LHCN-M2 (cell line): Measurements from ENCODE around the gene DAPK3. TPM values are rescaled to one million over a fixed set of nuclear protein-coding genes. Genes with fewer than 3 reads are reported as not detected.
A peak's percentile ranks its signal among the peaks of the same experiment; 100 is the strongest.
"Not testable (repeated sequence)": the region's sequence is repeated elsewhere in the genome, so short reads cannot be mapped to it uniquely, and the experiment has no call there.

Source experiments
- DNase-seq: peaks from one replicate; pipeline ENCODE4 v3.0.0-alpha.2; 2012; ENCODE audit warnings: low read depth
- total RNA-seq: library from RNA; depleted of rRNA; stranded (reverse); fragments of >200 nt; gene quantifications from 2 replicates; pipeline ENCODE4 v1.2.3, GENCODE V29; 2014

Gene DAPK3
- total RNA-seq, 1 experiment from 2014 or later: 150 TPM

- not testable (repeated sequence) for DNase-seq
Measured at GRCh38 chr19:4005436-4005835, 34.5 kb upstream of the DAPK3 start.

DNA sequence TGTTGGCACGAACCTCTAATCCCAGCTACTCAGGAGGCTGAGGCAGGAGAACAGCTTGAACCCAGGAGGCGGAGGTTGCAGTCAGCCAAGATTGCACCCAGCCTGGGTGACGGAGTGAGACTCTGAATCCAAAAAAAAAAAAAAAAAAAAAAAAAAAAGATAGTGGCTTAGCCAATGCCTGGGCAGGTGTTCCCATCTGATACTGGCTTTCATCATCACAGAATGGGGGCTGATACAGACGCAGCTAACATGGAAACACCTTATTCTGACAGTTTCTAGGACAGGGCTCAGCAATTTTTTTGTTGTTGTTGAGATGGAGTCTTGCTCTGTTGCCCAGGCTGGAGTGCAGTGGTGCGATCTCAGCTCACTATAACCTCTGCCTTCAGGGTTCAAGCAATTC lies 29.9 kb upstream of the DAPK3 start:
- DNase-seq: not testable (repeated sequence)

- not testable (repeated sequence) for DNase-seq
Measured at GRCh38 chr19:3998667-3999412, 27.9 kb upstream of the DAPK3 start.

GRCh38 chr19:3995607-3996006 lies 24.7 kb upstream of the DAPK3 start:
- DNase-seq: no peak

- no peak for DNase-seq
Measured at GRCh38 chr19:3990815-3991117, 19.9 kb upstream of the DAPK3 start.

DNA sequence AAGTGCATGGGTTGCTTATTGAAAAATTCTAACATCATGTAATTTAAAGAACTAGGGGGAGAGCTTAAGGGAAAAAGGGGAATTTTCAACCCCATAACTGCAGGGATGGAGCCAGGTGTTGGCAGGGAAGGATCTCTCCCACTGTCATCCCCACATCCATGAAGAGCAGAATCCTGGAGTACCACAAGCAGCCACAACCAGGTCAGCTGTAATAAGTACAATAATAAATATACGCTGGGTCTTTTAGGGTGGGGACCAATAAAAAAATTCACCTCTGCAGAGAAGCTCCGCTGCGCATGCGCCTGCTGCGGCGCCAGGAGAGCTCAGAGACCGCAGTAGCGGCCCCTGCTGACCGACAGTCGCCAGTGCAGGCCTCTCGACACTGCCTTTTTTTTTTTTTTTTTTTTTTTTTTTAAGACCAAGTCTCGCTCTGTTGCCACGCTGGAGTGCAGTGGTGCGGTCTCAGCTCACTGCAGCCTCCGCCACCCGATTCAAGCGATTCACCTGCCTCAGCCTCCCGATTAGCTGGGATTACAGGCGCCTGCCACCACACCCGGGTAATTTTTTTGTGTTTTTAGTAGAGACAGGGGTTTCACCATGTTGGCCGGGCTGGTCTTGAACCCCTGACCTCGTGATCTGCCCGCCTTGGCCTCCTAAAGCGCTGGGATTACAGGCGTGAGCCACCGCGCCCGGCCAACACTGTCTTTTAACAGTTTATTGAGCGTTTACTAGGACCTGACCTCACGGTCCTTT lies 16.9 kb upstream of the DAPK3 start:
- peak; percentile 76 for DNase-seq

DNA sequence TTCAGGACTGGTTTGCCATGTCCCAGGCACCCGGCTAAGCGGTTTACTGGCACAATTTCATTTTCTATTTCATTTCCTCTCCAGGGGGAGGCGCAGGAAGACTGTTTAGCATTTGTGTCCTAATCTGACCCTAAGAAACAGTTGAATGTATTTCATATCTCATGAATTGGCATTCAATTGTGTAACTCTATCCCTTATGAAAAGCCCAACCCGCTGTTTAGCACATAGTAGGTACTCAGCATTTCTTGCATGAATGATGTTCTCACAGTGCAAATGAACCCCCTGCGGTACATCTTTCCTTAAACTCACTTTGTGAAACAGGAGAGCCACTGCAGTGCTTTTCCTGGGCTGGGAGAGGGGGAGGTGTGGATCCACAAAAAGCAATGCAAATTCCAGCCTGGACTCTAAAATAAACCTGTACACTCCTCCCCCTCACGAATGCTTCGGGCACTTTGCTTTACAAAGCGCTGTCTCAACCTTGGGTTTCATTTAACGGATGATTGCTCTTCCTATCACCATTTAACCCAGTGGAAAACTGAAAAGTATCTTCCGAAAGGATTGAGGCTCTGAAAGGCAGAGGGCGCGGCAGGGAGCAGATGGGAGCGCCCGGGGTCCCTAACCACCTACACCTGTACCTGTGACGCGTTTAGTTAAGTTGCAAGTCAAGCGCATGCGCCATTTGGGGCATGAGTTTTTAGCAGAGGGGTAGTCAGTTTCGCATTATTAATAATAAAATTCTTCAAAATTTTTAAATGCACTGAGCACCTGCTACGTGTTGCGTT lies 15.6 kb upstream of the DAPK3 start:
- DNase-seq: peak; percentile 76

DNA sequence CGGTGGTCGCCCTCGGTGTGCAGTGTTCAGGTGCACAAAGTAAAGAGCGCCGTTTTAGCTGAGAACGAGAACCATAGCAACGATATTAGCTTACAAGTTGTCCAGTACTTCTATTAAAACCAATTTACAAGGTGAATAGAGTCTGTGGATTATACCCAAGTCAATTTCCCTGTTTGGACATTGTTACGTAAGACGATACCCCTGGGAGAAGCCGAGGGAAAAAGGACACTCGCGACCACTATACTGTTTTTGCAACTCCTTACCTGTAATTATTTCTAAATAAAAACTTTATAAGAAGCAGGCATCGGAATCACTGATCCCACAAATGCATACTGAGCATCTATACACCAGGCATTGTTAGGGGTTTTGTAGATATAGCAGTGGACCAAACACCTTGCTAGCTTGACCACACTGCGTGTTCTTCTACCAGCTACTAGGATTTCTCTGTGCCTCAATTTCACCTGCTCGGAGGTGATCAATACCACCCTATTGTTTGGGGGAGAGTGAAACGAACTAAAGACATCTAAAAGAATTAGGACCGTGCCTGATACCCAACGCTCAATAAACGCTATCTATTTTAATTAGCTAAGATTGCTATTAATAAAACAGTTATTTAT lies 14.9 kb upstream of the DAPK3 start:
- no peak for DNase-seq

DNA sequence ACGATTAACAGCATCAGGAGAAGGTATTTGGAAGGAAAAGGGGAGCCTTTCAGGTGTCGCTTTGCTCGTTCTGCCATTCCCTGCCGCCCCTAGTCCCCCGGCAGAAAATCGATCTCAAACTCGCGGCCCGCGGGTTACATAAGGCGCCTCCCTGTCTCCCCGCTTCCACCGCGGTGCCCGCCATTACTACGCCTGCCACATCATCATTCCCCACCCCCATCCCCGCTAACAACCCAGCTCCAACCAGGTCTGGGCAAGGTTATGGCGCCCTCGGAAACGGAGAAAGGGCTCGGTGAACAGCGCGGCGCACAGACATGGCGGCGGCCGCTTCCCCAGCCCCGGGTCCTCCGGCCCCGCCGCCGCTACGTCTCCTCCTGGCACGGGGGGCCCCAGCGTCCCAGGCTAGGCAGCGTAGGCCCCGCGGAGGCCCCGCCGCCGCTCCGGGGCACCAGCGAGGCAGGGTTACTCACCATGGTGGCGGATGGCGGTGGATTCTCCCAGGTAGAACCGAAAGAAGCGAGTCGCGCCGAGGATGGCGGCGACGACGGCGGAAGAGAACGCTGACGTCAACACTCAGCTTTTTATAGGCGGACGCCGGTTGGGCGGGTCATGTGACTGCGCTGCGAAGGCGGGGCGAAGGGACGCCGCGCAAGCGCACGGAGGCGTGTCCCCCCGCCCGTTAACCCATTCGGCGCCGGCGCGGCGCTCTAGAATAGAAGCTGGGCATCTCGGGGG lies 14.2 kb upstream of the DAPK3 start, which contains the start of gene EEF2:
Gene EEF2 (minus strand): TSS at position 556 of the 735 bp plus-strand sequence. CDS start 83 bp downstream, at position 473.
- DNase-seq: peak; percentile 84

DNA sequence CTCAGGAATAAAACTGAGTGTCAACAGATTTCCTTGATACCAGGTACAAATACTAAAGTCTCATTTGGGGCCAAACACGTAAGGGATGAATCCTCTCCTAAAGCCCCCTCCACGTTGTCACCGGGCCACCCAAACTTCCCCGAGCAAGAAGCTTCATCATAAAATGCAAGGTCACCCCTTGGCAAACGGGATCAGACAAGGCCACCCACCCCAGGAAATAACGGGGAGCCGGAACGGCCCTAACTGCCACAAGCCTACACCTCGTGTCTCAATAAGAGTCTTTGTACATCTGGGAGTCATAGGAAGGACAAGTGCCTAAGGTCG lies 13.6 kb upstream of the DAPK3 start:
- no peak for DNase-seq

DNA sequence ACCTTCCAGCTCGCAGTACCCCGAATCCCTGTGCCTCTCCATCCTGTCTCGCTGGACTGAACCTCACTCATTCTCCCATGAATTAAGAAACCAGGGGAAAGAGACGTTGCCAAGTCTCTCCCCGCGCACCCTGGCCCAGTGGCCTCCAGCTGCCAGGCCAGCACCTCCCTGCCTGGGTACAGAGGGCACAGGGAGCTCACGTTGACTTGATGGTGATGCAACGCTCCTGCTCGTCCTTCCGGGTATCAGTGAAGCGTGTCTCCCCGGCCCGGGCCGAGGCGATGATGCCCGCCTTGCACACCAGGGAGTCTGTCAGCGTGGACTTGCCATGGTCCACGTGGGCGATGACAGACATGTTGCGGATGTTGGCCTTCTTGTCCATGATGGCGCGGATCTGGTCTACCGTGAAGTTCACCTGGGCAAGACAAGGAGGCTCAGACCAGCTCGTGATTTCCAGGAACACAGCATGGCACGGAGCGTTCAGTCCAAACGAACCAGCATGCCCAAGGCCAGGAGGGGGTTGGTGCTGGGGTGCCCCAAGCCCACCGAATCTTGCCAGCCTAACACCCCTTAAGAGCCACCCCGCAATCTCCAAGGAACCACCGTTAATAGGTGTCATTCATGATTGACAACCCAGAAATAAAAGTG lies 13.2 kb upstream of the DAPK3 start:
- DNase-seq: peak; percentile 57

GRCh38 chr19:3983542-3983914 lies 12.6 kb upstream of the DAPK3 start:
- DNase-seq: no peak

DNA sequence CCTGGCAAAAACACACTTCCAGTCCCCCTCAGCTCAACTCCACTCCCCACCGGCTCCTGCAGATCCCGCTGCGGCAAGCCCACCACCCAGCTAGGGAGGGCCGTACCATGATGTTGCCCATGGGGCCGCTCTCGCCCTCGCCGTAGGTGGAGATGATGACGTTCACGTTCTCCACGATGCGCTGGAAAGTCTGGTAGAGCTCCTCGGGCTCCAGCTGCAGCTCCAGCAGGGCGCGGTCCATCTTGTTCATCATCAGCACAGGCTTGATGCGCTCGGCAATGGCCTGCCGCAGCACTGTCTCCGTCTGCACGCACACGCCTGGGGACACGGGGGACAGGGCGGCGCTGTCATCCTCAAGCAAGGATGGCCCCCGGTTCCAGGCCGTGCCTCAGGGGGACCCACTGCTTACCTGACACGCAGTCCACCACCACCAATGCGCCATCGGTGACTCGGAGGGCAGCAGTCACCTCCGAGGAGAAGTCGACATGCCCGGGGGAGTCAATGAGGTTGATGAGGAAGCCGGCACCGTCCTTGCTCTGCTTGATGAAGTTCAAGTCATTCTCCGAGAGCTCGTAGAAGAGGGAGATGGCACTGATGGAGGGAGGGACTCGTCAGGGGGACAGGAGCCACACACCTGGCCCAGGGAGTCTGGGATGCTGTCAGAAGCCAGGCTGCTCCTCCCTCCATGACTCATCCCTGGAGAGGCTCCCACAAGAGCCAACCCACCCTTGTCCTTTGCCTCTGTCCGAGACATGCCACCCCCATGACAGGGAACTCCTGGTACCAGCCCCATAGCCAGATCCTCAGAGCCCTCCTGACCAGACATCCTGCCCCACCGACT lies 12.0 kb upstream of the DAPK3 start:
- DNase-seq: peak; percentile 62

DNA sequence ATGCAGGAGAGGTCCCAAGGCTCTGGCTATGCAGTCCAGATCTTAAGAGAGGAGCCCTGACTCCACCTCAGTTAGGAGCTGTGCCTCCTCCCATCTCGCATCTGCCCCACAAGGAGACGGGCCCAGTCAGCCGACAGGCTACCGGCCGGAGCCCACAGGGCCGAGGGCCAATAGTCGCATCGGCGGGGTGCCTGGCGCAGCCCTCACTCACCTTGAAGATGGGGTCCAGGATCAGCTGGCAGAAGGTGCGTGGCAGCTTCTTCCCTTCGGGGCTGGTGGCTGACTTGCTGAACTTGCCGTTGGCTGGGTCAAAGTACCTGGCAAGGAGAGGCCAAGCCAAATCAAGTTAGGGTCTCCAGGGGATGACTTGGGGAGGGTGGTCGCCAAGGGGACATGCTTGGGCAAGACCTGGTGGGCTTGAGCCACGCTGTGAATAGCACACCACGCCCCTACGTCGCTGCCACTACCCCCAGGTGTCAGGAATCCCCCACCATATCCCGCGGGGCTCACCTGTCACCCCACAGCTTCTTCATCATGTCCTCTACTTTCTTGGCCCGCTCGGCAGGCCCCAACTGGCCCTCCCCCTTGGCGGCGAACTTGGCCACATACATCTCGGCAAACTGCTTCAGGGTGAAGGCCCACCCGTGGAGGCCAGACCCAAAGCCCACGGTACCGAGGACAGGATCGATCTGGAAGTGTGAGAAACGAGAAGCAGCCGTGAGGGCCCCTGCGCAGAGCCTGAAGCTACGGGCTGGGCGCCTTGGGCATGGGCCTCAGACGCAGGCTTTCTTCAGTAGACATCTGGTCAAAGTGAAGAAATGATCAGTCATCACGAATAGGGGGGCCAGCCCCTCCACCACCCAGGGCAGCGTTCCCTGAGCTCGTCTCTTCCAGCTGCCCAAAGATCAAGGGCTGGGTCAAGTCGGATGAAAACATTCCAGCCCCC lies 11.1 kb upstream of the DAPK3 start:
- no peak for DNase-seq

GRCh38 chr19:3981373-3981735 lies 10.5 kb upstream of the DAPK3 start:
- no peak for DNase-seq

DNA sequence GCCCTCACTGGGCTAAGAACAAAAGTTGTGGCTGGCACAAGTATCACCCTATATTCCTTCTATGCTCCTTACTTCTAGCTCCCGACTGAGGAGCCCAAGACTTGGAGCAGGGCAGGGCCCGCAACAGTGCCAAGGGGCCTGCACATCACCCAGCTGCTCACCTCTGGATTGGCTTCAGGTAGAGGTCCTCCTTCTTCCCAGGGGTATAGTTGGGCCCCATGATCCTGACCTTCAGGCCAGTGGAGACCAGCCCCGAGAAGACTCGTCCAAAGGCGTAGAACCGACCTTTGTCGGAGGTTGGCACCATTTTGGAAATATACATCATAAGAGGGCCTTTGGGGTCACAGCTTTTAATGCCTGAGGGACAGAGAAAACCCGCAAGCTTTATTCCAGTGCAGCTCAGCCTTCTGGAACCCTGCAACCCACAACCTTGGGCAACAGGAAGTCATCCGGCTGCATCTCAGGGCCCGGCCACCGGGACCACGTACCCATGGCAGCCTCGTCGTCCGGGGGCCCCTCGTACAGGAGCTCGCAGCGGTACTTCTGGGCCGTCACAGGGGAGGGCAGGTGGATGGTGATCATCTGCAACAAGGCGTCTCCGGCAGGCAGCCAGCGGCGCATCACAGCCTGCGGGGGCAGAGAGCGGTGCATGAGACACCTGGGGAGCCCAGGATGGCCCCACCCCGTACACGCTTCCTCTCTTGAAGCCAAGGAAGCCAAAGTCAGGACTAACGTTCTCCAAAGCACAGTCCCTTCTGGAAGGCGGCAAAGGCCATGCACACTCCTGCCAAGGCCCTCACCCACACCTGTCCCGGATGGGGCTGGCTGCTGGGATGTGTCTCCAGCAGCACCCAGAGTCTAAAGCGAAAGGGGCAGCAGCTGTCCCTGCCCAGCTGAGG lies 9.7 kb upstream of the DAPK3 start:
- no peak for DNase-seq

- no peak for DNase-seq
Measured at GRCh38 chr19:3979674-3980352, 8.9 kb upstream of the DAPK3 start.
